ENCODE measurements around the gene SH3PXD2A.

Gene SH3PXD2A

GRCh38 chr10:103649654-103650423 is 205.5 kb downstream of the SH3PXD2A start:
- H3K36me3 ChIP-seq (ENCODE audit: control insufficient read depth, insufficient read depth, low read length) = no peaks in the 10 kb centered on the region
- no peak overlapping the region for H3K9ac ChIP-seq (ENCODE audit: low read length)
- no peaks in the 10 kb centered on the region for H3K9me3 ChIP-seq (ENCODE audit: control insufficient read depth, insufficient read depth, low read depth, low read length)
- H3K4me1 ChIP-seq (ENCODE audit: control insufficient read depth, insufficient read depth, low read length) = peaks cover 35% of the 10 kb centered on the region
- H3K27me3 ChIP-seq (ENCODE audit: control insufficient read depth, insufficient read depth, low read length) = no peaks in the 10 kb centered on the region
- no peak overlapping the region for H3K27ac ChIP-seq (ENCODE audit: low read depth, low read length)
- no peak overlapping the region for H3K4me3 ChIP-seq (ENCODE audit: low read depth, low read length)

- H3K36me3 ChIP-seq (ENCODE audit: control insufficient read depth, insufficient read depth, low read length) = no peaks in the 10 kb centered on the region
- H3K9me3 ChIP-seq (ENCODE audit: control insufficient read depth, insufficient read depth, low read depth, low read length) = no peaks in the 10 kb centered on the region
- H3K4me3 ChIP-seq (ENCODE audit: low read depth, low read length) = no peak overlapping the region
- peaks cover 33% of the 10 kb centered on the region for H3K4me1 ChIP-seq (ENCODE audit: control insufficient read depth, insufficient read depth, low read length)
- H3K27ac ChIP-seq (ENCODE audit: low read depth, low read length) = no peak overlapping the region
- H3K9ac ChIP-seq (ENCODE audit: low read length) = no peak overlapping the region
- no peaks in the 10 kb centered on the region for H3K27me3 ChIP-seq (ENCODE audit: control insufficient read depth, insufficient read depth, low read length)
Measured at GRCh38 chr10:103648636-103649532, 206.5 kb downstream of the SH3PXD2A start.

- Histone ChIP-seq H3K27ac (ENCODE audit: low read depth, low read length) (no peak overlapping the region), H3K9ac (ENCODE audit: low read length) (no peak overlapping the region), H3K4me3 (ENCODE audit: low read depth, low read length) (no peak overlapping the region), H3K36me3 (ENCODE audit: control insufficient read depth, insufficient read depth, low read length) (no peaks in the 10 kb centered on the region), H3K4me1 (ENCODE audit: control insufficient read depth, insufficient read depth, low read length) (peaks cover 32% of the 10 kb centered on the region), H3K9me3 (ENCODE audit: control insufficient read depth, insufficient read depth, low read depth, low read length) (no peaks in the 10 kb centered on the region), H3K27me3 (ENCODE audit: control insufficient read depth, insufficient read depth, low read length) (no peaks in the 10 kb centered on the region)
Measured at GRCh38 chr10:103648251-103648635, 207.1 kb downstream of the SH3PXD2A start.

- H3K9ac ChIP-seq (ENCODE audit: low read length) = no peak overlapping the region
- H3K36me3 ChIP-seq (ENCODE audit: control insufficient read depth, insufficient read depth, low read length) = no peaks in the 10 kb centered on the region
- no peaks in the 10 kb centered on the region for H3K27me3 ChIP-seq (ENCODE audit: control insufficient read depth, insufficient read depth, low read length)
- no peak overlapping the region for H3K27ac ChIP-seq (ENCODE audit: low read depth, low read length)
- peaks cover 27% of the 10 kb centered on the region for H3K4me1 ChIP-seq (ENCODE audit: control insufficient read depth, insufficient read depth, low read length)
- no peaks in the 10 kb centered on the region for H3K9me3 ChIP-seq (ENCODE audit: control insufficient read depth, insufficient read depth, low read depth, low read length)
- H3K4me3 ChIP-seq (ENCODE audit: low read depth, low read length) = no peak overlapping the region
Measured at GRCh38 chr10:103646304-103646703, 209.1 kb downstream of the SH3PXD2A start.

GRCh38 chr10:103645141-103646054 is 210.0 kb downstream of the SH3PXD2A start:
- Histone ChIP-seq H3K9ac (ENCODE audit: low read length) (no peak overlapping the region), H3K27ac (ENCODE audit: low read depth, low read length) (no peak overlapping the region), H3K27me3 (ENCODE audit: control insufficient read depth, insufficient read depth, low read length) (no peaks in the 10 kb centered on the region), H3K36me3 (ENCODE audit: control insufficient read depth, insufficient read depth, low read length) (no peaks in the 10 kb centered on the region), H3K9me3 (ENCODE audit: control insufficient read depth, insufficient read depth, low read depth, low read length) (no peaks in the 10 kb centered on the region), H3K4me1 (ENCODE audit: control insufficient read depth, insufficient read depth, low read length) (peaks cover 19% of the 10 kb centered on the region), H3K4me3 (ENCODE audit: low read depth, low read length) (no peak overlapping the region)

- Histone ChIP-seq H3K27ac (ENCODE audit: low read depth, low read length) (no peak overlapping the region), H3K4me1 (ENCODE audit: control insufficient read depth, insufficient read depth, low read length) (peaks cover 17% of the 10 kb centered on the region), H3K9me3 (ENCODE audit: control insufficient read depth, insufficient read depth, low read depth, low read length) (no peaks in the 10 kb centered on the region), H3K27me3 (ENCODE audit: control insufficient read depth, insufficient read depth, low read length) (no peaks in the 10 kb centered on the region), H3K36me3 (ENCODE audit: control insufficient read depth, insufficient read depth, low read length) (no peaks in the 10 kb centered on the region), H3K4me3 (ENCODE audit: low read depth, low read length) (no peak overlapping the region), H3K9ac (ENCODE audit: low read length) (no peak overlapping the region)
Measured at GRCh38 chr10:103643381-103643780, 212.0 kb downstream of the SH3PXD2A start.

GRCh38 chr10:103641326-103641725 is 214.1 kb downstream of the SH3PXD2A start:
- Histone ChIP-seq H3K4me3 (ENCODE audit: low read depth, low read length) (no peak overlapping the region), H3K9me3 (ENCODE audit: control insufficient read depth, insufficient read depth, low read depth, low read length) (no peaks in the 10 kb centered on the region), H3K9ac (ENCODE audit: low read length) (no peak overlapping the region), H3K27me3 (ENCODE audit: control insufficient read depth, insufficient read depth, low read length) (no peaks in the 10 kb centered on the region), H3K4me1 (ENCODE audit: control insufficient read depth, insufficient read depth, low read length) (peaks cover 31% of the 10 kb centered on the region), H3K36me3 (ENCODE audit: control insufficient read depth, insufficient read depth, low read length) (no peaks in the 10 kb centered on the region), H3K27ac (ENCODE audit: low read depth, low read length) (no peak overlapping the region)

- no peak overlapping the region for H3K4me3 ChIP-seq (ENCODE audit: low read depth, low read length)
- peaks cover 34% of the 10 kb centered on the region for H3K4me1 ChIP-seq (ENCODE audit: control insufficient read depth, insufficient read depth, low read length)
- H3K27ac ChIP-seq (ENCODE audit: low read depth, low read length) = no peak overlapping the region
- H3K9ac ChIP-seq (ENCODE audit: low read length) = no peak overlapping the region
- H3K27me3 ChIP-seq (ENCODE audit: control insufficient read depth, insufficient read depth, low read length) = no peaks in the 10 kb centered on the region
- H3K9me3 ChIP-seq (ENCODE audit: control insufficient read depth, insufficient read depth, low read depth, low read length) = no peaks in the 10 kb centered on the region
- H3K36me3 ChIP-seq (ENCODE audit: control insufficient read depth, insufficient read depth, low read length) = no peaks in the 10 kb centered on the region
Measured at GRCh38 chr10:103640436-103641181, 214.8 kb downstream of the SH3PXD2A start.

- no peak overlapping the region for H3K9ac ChIP-seq (ENCODE audit: low read length)
- H3K27ac ChIP-seq (ENCODE audit: low read depth, low read length) = no peak overlapping the region
- peaks cover 37% of the 10 kb centered on the region for H3K4me1 ChIP-seq (ENCODE audit: control insufficient read depth, insufficient read depth, low read length)
- no peak overlapping the region for H3K4me3 ChIP-seq (ENCODE audit: low read depth, low read length)
- no peaks in the 10 kb centered on the region for H3K9me3 ChIP-seq (ENCODE audit: control insufficient read depth, insufficient read depth, low read depth, low read length)
- no peaks in the 10 kb centered on the region for H3K36me3 ChIP-seq (ENCODE audit: control insufficient read depth, insufficient read depth, low read length)
- no peaks in the 10 kb centered on the region for H3K27me3 ChIP-seq (ENCODE audit: control insufficient read depth, insufficient read depth, low read length)
Measured at GRCh38 chr10:103638948-103639347, 216.4 kb downstream of the SH3PXD2A start.

GRCh38 chr10:103637927-103638557 is 217.3 kb downstream of the SH3PXD2A start:
- Histone ChIP-seq H3K4me1 (ENCODE audit: control insufficient read depth, insufficient read depth, low read length) (peaks cover 39% of the 10 kb centered on the region), H3K27me3 (ENCODE audit: control insufficient read depth, insufficient read depth, low read length) (no peaks in the 10 kb centered on the region), H3K9me3 (ENCODE audit: control insufficient read depth, insufficient read depth, low read depth, low read length) (no peaks in the 10 kb centered on the region), H3K36me3 (ENCODE audit: control insufficient read depth, insufficient read depth, low read length) (no peaks in the 10 kb centered on the region), H3K4me3 (ENCODE audit: low read depth, low read length) (no peak overlapping the region), H3K9ac (ENCODE audit: low read length) (no peak overlapping the region), H3K27ac (ENCODE audit: low read depth, low read length) (no peak overlapping the region)
